CD4-positive, alpha-beta T cell (primary cell): Measurements from ENCODE around the gene TAC3. TPM values are rescaled to one million over a fixed set of nuclear protein-coding genes. Genes with fewer than 3 reads are reported as not detected.

Experiments used
- ATAC-seq: fragments of 200-7000 bp; cut with Tn5 transposase; one replicate; pipeline ENCODE4 v1.10.0; 2022; ENCODE audit warnings: mild to moderate bottlenecking; ENCODE audit not compliant: poor library complexity
- CTCF ChIA-PET: fragments of 350-600 bp; sonication (Branson Sonifier 250); formaldehyde crosslinking; loops from one replicate; lab custom pipeline; 2021; ENCODE audit warnings: antibody characterized with exemption, inconsistent platforms; lab: Charles Lee
- POLR2A ChIA-PET: fragments of 350-600 bp; sonication (Branson Sonifier 250); formaldehyde crosslinking; loops from one replicate; lab custom pipeline; 2021; ENCODE audit warnings: antibody characterized with exemption, inconsistent platforms; lab: Charles Lee
- DNase-seq, 14 experiments: peaks; one replicate each; pipeline ENCODE4 v3.0.0-alpha.2; 2013 to 2020; ENCODE audit warnings: mixed read lengths in 2 of 14
- H3K27ac ChIP-seq, 2 donors: one replicate each; pipeline versions ENCODE4 v1.5.1 to v1.7.0; 2013; ENCODE audit warnings: low read length in 2 of 2, low read depth in 1 of 2, mild to moderate bottlenecking in 1 of 2
- H3K27me3 ChIP-seq, 2 experiments: 1 replicate in 1 of 2; 2 replicates in 1 of 2; pipeline versions ENCODE4 v1.6.1 to v1.7.0; 2013; ENCODE audit warnings: low read length in 2 of 2, control low read depth in 1 of 2, mild to moderate bottlenecking in 1 of 2, moderate library complexity in 1 of 2; ENCODE audit not compliant: insufficient read depth in 2 of 2, control insufficient read depth in 1 of 2
- H3K36me3 ChIP-seq: one replicate; pipeline ENCODE4 v1.6.1; 2013; ENCODE audit warnings: low read length, control low read depth; ENCODE audit not compliant: insufficient read depth
- H3K4me1 ChIP-seq: one replicate; pipeline ENCODE4 v1.6.1; 2013; ENCODE audit warnings: low read length, control low read depth; ENCODE audit not compliant: insufficient read depth
- H3K4me3 ChIP-seq: one replicate; pipeline ENCODE4 v1.5.1; 2013; ENCODE audit warnings: mild to moderate bottlenecking, low read length, moderate library complexity
- H3K9me3 ChIP-seq, 2 experiments: 1 replicate in 1 of 2; 2 replicates in 1 of 2; pipeline versions ENCODE4 v1.6.1 to v1.7.0; 2013; ENCODE audit warnings: low read length in 2 of 2, mild to moderate bottlenecking in 2 of 2, control low read depth in 1 of 2, moderate library complexity in 1 of 2; ENCODE audit not compliant: control insufficient read depth in 1 of 2, insufficient read depth in 1 of 2
- H3K27ac Mint-ChIP-seq: one replicate; pipeline ENCODE4 v1.8.0; 2020; ENCODE audit warnings: mixed read lengths
- H3K27me3 Mint-ChIP-seq: one replicate; pipeline ENCODE4 v1.8.0; 2021; ENCODE audit warnings: mixed read lengths
- H3K36me3 Mint-ChIP-seq: one replicate; pipeline ENCODE4 v1.8.0; 2021; ENCODE audit warnings: low read depth, mixed read lengths
- H3K4me1 Mint-ChIP-seq: one replicate; pipeline ENCODE4 v1.8.0; 2021; ENCODE audit warnings: low read depth, mixed read lengths
- H3K4me3 Mint-ChIP-seq: one replicate; pipeline ENCODE4 v1.8.0; 2020; ENCODE audit warnings: mild to moderate bottlenecking, mixed read lengths
- H3K9me3 Mint-ChIP-seq: one replicate; pipeline ENCODE4 v1.8.0; 2020; ENCODE audit warnings: mixed read lengths
- CTCF ChIP-seq: fragments of 200-600 bp; IDR thresholded peaks from one replicate; pipeline ENCODE4 v1.8.0; 2022; ENCODE audit warnings: antibody characterized with exemption, mild to moderate bottlenecking
- intact Hi-C, 2 experiments: fragments of 100-400 bp; cut with DNase I in 1 of 2; cut with micrococcal nuclease in 1 of 2; formaldehyde crosslinking; loops; one replicate each; pipeline versions ENCODE4 v1.15.1 to v1.9.0; 2023 to 2025; cut with DNase I, micrococcal nuclease
- total RNA-seq, 174 experiments: library from RNA in 2 of 174; stranded (reverse) in 2 of 174; gene quantifications; one replicate each; pipeline ENCODE4 v1.2.3 and lab custom pipeline; 2021 to 2026

TAC3 gene
- total RNA-seq, 2 experiments from 2014 or later: not detected

GRCh38 chr12:57006809-57007475, 9.4 kb downstream of the TAC3 start:
- Mint-ChIP-seq H3K27me3 (no peaks in the 10 kb centered on the region), H3K4me1 (peaks cover 66% of the 10 kb centered on the region), H3K9me3 (no peaks in the 10 kb centered on the region), H3K4me3 (peak overlapping the region; percentile 82), H3K36me3 (peaks cover 40% of the 10 kb centered on the region), H3K27ac (peak overlapping the region; percentile 81)
- H3K9me3 ChIP-seq: no peaks in the 10 kb centered on the region
- intact Hi-C loops: loop anchor here (1.0 to 5.0 kb wide), 3 partner anchors 105 to 250 kb away; no protein-coding TSS in a partner anchor
- ChIA-PET POLR2A (interaction anchor here (1.3 to 2.2 kb wide), 3 partner anchors 25 to 105 kb away, joined by 3 to 19 read pairs (median 6); partner anchors contain the start of gene STAT6), CTCF (interaction anchor here (1.0 to 1.8 kb wide), 3 partner anchors 53 to 105 kb away, joined by 3 to 8 read pairs (median 5); no protein-coding TSS in a partner anchor)
- H3K4me3 ChIP-seq: peak overlapping the region; percentile 35
- DNase-seq: peak in 6 of 14 experiments; percentile 16 to 57 (median 42)
- peaks cover 25% of the 10 kb centered on the region for H3K36me3 ChIP-seq
- H3K4me1 ChIP-seq: peaks cover 51% of the 10 kb centered on the region
- no peak for TF ChIP-seq CTCF
- ATAC-seq: peak; percentile 33
- no peaks in the 10 kb centered on the region for H3K27me3 ChIP-seq
- peak overlapping the region; percentile 14 to 18 for H3K27ac ChIP-seq

- peak within 1 kb of the TSS; percentile 76 for H3K4me3 ChIP-seq
- no peaks in the 10 kb centered on the region for H3K9me3 ChIP-seq
- peaks cover 28% of the 10 kb centered on the region for H3K36me3 ChIP-seq
- ChIA-PET POLR2A (interaction anchor here (1.2 to 2.2 kb wide), 6 partner anchors 25 to 281 kb away, joined by 3 to 15 read pairs (median 4); partner anchors contain the start of gene STAT6), CTCF (interaction anchor here (0.6 to 1.5 kb wide), 5 partner anchors 11 to 247 kb away, joined by 3 to 7 read pairs (median 3); no protein-coding TSS in a partner anchor)
- Mint-ChIP-seq H3K4me1 (peaks cover 66% of the 10 kb centered on the region), H3K9me3 (no peaks in the 10 kb centered on the region), H3K27me3 (no peaks in the 10 kb centered on the region), H3K27ac (peak within 1 kb of the TSS; percentile 81), H3K4me3 (peak within 1 kb of the TSS; percentile 93), H3K36me3 (peaks cover 48% of the 10 kb centered on the region)
- peak; percentile 49 for TF ChIP-seq CTCF
- intact Hi-C loops: loop anchor here (5.0 kb wide), 2 partner anchors 176 to 249 kb away; no protein-coding TSS in a partner anchor
- H3K4me1 ChIP-seq: peaks cover 51% of the 10 kb centered on the region
- ATAC-seq: peak; percentile 74
- peak; percentile 32 to 90 (median 60) for DNase-seq
- H3K27me3 ChIP-seq: no peaks in the 10 kb centered on the region
- H3K27ac ChIP-seq: peak within 1 kb of the TSS; percentile 33 to 47
These were observed 10.1 kb downstream of the TAC3 start, which contains the start of gene ZBTB39 for GRCh38 chr12:57005980-57006808. ZBTB39 (minus strand) TSS chr12:57006546; CDS start chr12:57004917, 1,629 bp downstream.

GRCh38 chr12:57004651-57005050, 11.7 kb downstream of the TAC3 start:
- intact Hi-C loops: loop anchor here (5.0 kb wide), 2 partner anchors 178 to 247 kb away; no protein-coding TSS in a partner anchor
- Mint-ChIP-seq H3K27me3 (no peaks in the 10 kb centered on the region), H3K36me3 (peaks cover 63% of the 10 kb centered on the region), H3K27ac (no peak overlapping the region), H3K4me3 (peak overlapping the region; percentile 93), H3K9me3 (no peaks in the 10 kb centered on the region), H3K4me1 (peaks cover 65% of the 10 kb centered on the region)
- CTCF ChIA-PET: interaction anchor here (1.2 kb wide), 1 partner anchor 17 kb away, joined by 4 read pairs; no protein-coding TSS in a partner anchor
- Histone ChIP-seq H3K27me3 (no peaks in the 10 kb centered on the region), H3K4me3 (no peak overlapping the region), H3K36me3 (peaks cover 41% of the 10 kb centered on the region), H3K27ac (no peak overlapping the region), H3K9me3 (no peaks in the 10 kb centered on the region), H3K4me1 (peaks cover 51% of the 10 kb centered on the region)
- POLR2A ChIA-PET: interaction anchor here (1.2 to 1.8 kb wide), 4 partner anchors 61 to 279 kb away, joined by 3 to 15 read pairs (median 4); partner anchors contain the start of gene STAT6
- ATAC-seq: no peak
- DNase-seq: no peak
- no peak for TF ChIP-seq CTCF
